DND-41 (cell line): Measurements from ENCODE around the gene IQGAP3.

ENCODE experiments used
- ATAC-seq: fragments of 200-7000 bp; cut with Tn5 transposase; 3 replicates; pipeline ENCODE4 v1.9.1; 2021; ENCODE audit warnings: low read depth; ENCODE audit not compliant: insufficient read depth
- DNase-seq: peaks from one replicate; pipeline ENCODE4 v3.0.0-alpha.2; 2020
- H2AFZ ChIP-seq: 2 replicates; pipeline ENCODE4 v1.6.0; 2012; ENCODE audit warnings: low read depth, low read length
- H3K27ac ChIP-seq: 2 replicates; pipeline ENCODE4 v1.5.1; 2012; ENCODE audit warnings: low read length, inconsistent platforms
- H3K27me3 ChIP-seq: fragments of 200-600 bp; sonication (generic); 2 replicates; pipeline ENCODE4 v1.6.0; 2012; ENCODE audit warnings: low read length, mild to moderate bottlenecking, inconsistent platforms; ENCODE audit not compliant: insufficient read depth, poor library complexity
- H3K36me3 ChIP-seq: 2 replicates; pipeline ENCODE4 v1.5.1; 2012; ENCODE audit warnings: low read length, inconsistent platforms; ENCODE audit not compliant: insufficient read depth
- H3K4me1 ChIP-seq: 2 replicates; pipeline ENCODE4 v1.5.1; 2012; ENCODE audit warnings: mild to moderate bottlenecking, low read length; ENCODE audit not compliant: insufficient read depth
- H3K4me2 ChIP-seq: 2 replicates; pipeline ENCODE4 v1.6.0; 2012; ENCODE audit warnings: mild to moderate bottlenecking, moderate library complexity, low read length, inconsistent platforms; ENCODE audit not compliant: insufficient read depth
- H3K4me3 ChIP-seq, 2 experiments: fragments of 200-600 bp in 1 of 2; shearing (Covaris generic) in 1 of 2; 2 replicates each; pipeline ENCODE4 v1.5.1; 2012 to 2016; ENCODE audit warnings: inconsistent platforms in 2 of 2, low read length in 2 of 2, mild to moderate bottlenecking in 2 of 2, low read depth in 1 of 2, moderate library complexity in 1 of 2
- H3K79me2 ChIP-seq: 2 replicates; pipeline ENCODE4 v1.6.0; 2012; ENCODE audit warnings: low read length, inconsistent platforms; ENCODE audit not compliant: insufficient read depth
- H3K9ac ChIP-seq: 2 replicates; pipeline ENCODE4 v1.6.0; 2012; ENCODE audit warnings: low read depth, mild to moderate bottlenecking, inconsistent platforms, low read length, moderate library complexity
- H3K9me3 ChIP-seq: 2 replicates; pipeline ENCODE4 v1.5.1; 2012; ENCODE audit warnings: low read length, moderate library complexity, mild to moderate bottlenecking, inconsistent platforms; ENCODE audit not compliant: insufficient read depth, severe bottlenecking
- H4K20me1 ChIP-seq: 2 replicates; pipeline ENCODE4 v1.6.0; 2012; ENCODE audit warnings: low read length; ENCODE audit not compliant: insufficient read depth
- CTCF ChIP-seq: IDR thresholded peaks from 2 replicates; pipeline ENCODE4 v1.5.1; 2012; ENCODE audit warnings: borderline replicate concordance, low read length, moderate library complexity, mild to moderate bottlenecking; ENCODE audit not compliant: poor library complexity, severe bottlenecking; ENCODE audit errors: extremely low read depth
- EZH2 ChIP-seq: IDR thresholded peaks from 3 replicates; pipeline ENCODE4 v1.6.1; 2012; ENCODE audit warnings: borderline replicate concordance, low read depth, mild to moderate bottlenecking, moderate library complexity, low read length, inconsistent platforms; ENCODE audit not compliant: severe bottlenecking

IQGAP3 gene

GRCh38 chr1:156599811-156600210 lies 27.4 kb upstream of the IQGAP3 start:
- H3K9me3 ChIP-seq: no peaks in the 10 kb centered on the region
- H4K20me1 ChIP-seq: peaks cover 7% of the 10 kb centered on the region; the same call in 1 of the 2 replicates
- DNase-seq (no peak), ATAC-seq (peak; percentile 20; the same call in 1 of the 3 replicates)
- peaks cover 47% of the 10 kb centered on the region for H3K36me3 ChIP-seq
- H3K79me2 ChIP-seq: peaks cover 44% of the 10 kb centered on the region
- H3K27me3 ChIP-seq: no peaks in the 10 kb centered on the region
- H3K9ac ChIP-seq: peak overlapping the region; percentile 67
- peak overlapping the region in 1 of 2 experiments; percentile 87; a peak in 1 of 4 replicates for H3K4me3 ChIP-seq
- no peak overlapping the region for H3K27ac ChIP-seq
- peaks cover 28% of the 10 kb centered on the region for H3K4me1 ChIP-seq
- peak; percentile 31 for TF ChIP-seq CTCF
- no peak for TF ChIP-seq EZH2
- H3K4me2 ChIP-seq: peak overlapping the region; percentile 74; the same call in 1 of the 2 replicates
- H2AFZ ChIP-seq: no peak overlapping the region

DNA sequence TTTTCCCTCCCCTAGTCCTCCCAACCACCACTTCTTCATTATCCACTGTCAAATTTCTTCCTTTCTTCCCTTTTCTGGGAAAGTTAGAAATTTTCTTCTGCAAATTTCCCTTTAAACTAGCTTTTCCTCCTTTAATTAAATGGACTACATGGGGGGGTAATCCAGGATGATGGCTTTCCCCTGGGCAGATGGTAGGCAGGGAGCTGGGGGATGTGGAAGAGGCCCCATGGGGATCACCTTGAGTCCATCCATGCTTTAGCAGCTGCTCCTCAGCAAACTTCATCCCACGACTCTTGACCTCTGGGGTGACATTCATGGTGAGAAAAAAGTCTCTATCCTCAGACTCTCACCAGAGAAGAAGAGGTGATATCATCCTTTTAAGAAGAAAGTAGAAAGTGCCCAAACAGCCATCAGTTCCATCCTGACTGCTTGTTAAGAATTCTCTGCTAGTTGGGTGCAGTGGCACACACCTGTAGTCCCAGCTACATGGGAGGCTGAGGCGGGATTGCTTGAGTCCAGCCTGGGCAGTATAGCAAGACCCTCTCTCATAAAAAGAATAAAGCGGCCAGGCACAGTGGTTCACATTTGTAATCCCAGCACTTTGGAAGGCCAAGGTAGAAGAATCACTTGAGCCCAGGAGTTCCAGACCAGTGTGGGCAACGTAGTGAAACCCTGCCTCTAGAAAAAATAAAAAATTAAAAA lies 26.5 kb upstream of the IQGAP3 start:
- H3K79me2 ChIP-seq: peaks cover 44% of the 10 kb centered on the region
- ATAC-seq (no peak), DNase-seq (no peak)
- peaks cover 28% of the 10 kb centered on the region for H3K4me1 ChIP-seq
- H3K27ac ChIP-seq: no peak overlapping the region
- no peak overlapping the region; the same call in 1 of the 2 replicates for H3K9ac ChIP-seq
- no peak overlapping the region for H3K4me3 ChIP-seq
- H3K9me3 ChIP-seq: no peaks in the 10 kb centered on the region
- no peaks in the 10 kb centered on the region for H3K27me3 ChIP-seq
- peak overlapping the region; percentile 14; the same call in 1 of the 2 replicates for H3K4me2 ChIP-seq
- H4K20me1 ChIP-seq: peaks cover 7% of the 10 kb centered on the region; the same call in 1 of the 2 replicates
- no peak overlapping the region for H2AFZ ChIP-seq
- peaks cover 56% of the 10 kb centered on the region for H3K36me3 ChIP-seq
- no peak for TF ChIP-seq CTCF
- no peak for TF ChIP-seq EZH2

- Histone ChIP-seq H3K9ac (no peak overlapping the region), H3K4me3 (no peak overlapping the region), H4K20me1 (peaks cover 7% of the 10 kb centered on the region; the same call in 1 of the 2 replicates), H3K36me3 (peaks cover 64% of the 10 kb centered on the region), H3K9me3 (no peaks in the 10 kb centered on the region), H3K27me3 (no peaks in the 10 kb centered on the region), H3K27ac (no peak overlapping the region), H2AFZ (no peak overlapping the region), H3K4me2 (no peak overlapping the region), H3K79me2 (peaks cover 50% of the 10 kb centered on the region), H3K4me1 (peaks cover 34% of the 10 kb centered on the region)
- no peak for DNase-seq
- ATAC-seq: no peak
- TF ChIP-seq EZH2 (no peak), CTCF (no peak)
Observed at GRCh38 chr1:156598125-156598524, 25.8 kb upstream of the IQGAP3 start.
